NB4 (cell line): ENCODE results near the gene CD83.

ENCODE experiments used
- DNase-seq: peaks from one replicate; pipeline ENCODE4 v3.0.0; 2010; ENCODE audit warnings: low read depth
- H3K4me3 ChIP-seq: one replicate; pipeline ENCODE4 v1.5.1; 2011; ENCODE audit warnings: mild to moderate bottlenecking, low read depth, low read length, moderate library complexity
- MYC ChIP-seq: IDR thresholded peaks from 2 replicates; pipeline ENCODE4 v1.6.1; 2011; ENCODE audit warnings: low read depth, low read length
- POLR2A ChIP-seq: IDR thresholded peaks from 2 replicates; pipeline ENCODE4 v1.6.1; 2011; ENCODE audit warnings: mild to moderate bottlenecking; ENCODE audit not compliant: insufficient read length; ENCODE audit errors: extremely low read depth
- TF ChIP-seq, protein P1 (sequence below): IDR thresholded peaks from 2 replicates; pipeline ENCODE4 v1.6.1; 2011; ENCODE audit warnings: low read depth, low read length
- TF ChIP-seq, protein P2 (sequence below): IDR thresholded peaks from one replicate; pipeline ENCODE4 v1.5.1; 2012; ENCODE audit warnings: low read depth, low read length

The CD83 gene

DNA sequence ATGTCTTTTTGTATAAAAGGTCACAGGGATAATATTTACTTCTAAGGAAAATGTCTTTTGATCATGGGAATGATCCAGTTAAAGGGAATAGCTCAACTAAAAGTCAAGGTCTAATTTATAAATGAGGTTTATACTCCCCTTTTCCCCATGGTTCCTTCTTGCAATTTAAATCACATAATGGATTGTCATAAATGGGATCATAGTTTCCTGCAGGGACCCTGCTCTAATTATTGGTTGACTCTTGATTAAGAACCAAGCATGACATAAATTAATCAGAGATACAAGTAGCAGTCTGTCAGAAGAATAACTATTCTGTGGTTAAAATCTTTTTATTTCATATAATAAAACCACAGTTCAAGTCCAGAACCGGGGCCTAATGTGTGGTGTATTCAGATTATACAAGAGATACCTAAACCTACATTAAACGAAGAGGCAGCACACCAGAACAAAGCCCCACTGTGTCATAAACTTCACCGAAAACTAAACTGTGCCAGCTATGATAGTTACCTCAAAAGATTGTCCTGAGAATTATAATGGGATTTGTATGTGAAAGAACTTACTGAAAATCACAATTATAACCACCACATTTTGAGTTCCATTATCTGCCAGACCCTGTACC lies 43.0 kb upstream of the CD83 start:
- H3K4me3 ChIP-seq = no peak overlapping the region
- TF ChIP-seq, protein P1, sequence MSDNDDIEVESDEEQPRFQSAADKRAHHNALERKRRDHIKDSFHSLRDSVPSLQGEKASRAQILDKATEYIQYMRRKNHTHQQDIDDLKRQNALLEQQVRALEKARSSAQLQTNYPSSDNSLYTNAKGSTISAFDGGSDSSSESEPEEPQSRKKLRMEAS = no peak
- TF ChIP-seq, protein P2, sequence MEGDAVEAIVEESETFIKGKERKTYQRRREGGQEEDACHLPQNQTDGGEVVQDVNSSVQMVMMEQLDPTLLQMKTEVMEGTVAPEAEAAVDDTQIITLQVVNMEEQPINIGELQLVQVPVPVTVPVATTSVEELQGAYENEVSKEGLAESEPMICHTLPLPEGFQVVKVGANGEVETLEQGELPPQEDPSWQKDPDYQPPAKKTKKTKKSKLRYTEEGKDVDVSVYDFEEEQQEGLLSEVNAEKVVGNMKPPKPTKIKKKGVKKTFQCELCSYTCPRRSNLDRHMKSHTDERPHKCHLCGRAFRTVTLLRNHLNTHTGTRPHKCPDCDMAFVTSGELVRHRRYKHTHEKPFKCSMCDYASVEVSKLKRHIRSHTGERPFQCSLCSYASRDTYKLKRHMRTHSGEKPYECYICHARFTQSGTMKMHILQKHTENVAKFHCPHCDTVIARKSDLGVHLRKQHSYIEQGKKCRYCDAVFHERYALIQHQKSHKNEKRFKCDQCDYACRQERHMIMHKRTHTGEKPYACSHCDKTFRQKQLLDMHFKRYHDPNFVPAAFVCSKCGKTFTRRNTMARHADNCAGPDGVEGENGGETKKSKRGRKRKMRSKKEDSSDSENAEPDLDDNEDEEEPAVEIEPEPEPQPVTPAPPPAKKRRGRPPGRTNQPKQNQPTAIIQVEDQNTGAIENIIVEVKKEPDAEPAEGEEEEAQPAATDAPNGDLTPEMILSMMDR = no peak
- TF ChIP-seq MYC (no peak), POLR2A (no peak)
- DNase-seq = no peak

DNA sequence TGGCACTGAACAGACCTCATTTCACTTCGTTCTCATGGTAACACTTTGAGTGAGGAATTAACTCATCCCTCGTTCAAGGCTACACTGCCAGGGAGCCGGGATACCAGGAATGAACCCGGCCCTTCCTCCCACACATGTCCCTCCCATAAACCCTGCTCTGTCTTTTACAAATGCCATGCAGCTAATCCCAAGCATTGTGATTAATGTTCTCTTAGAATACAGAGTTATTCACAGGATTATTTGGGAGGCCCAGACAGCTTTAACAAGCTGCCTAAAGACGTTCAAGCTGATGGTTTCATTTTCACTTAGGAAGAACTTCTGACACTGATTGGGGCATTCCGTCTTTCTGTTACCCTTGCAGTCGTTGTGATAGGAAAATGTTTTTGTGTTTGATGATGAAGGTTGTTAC lies 42.5 kb upstream of the CD83 start:
- no peak for DNase-seq
- TF ChIP-seq, protein P2 = no peak
- TF ChIP-seq MYC (no peak), POLR2A (no peak)
- TF ChIP-seq, protein P1 = no peak
- H3K4me3 ChIP-seq = no peak overlapping the region

DNA sequence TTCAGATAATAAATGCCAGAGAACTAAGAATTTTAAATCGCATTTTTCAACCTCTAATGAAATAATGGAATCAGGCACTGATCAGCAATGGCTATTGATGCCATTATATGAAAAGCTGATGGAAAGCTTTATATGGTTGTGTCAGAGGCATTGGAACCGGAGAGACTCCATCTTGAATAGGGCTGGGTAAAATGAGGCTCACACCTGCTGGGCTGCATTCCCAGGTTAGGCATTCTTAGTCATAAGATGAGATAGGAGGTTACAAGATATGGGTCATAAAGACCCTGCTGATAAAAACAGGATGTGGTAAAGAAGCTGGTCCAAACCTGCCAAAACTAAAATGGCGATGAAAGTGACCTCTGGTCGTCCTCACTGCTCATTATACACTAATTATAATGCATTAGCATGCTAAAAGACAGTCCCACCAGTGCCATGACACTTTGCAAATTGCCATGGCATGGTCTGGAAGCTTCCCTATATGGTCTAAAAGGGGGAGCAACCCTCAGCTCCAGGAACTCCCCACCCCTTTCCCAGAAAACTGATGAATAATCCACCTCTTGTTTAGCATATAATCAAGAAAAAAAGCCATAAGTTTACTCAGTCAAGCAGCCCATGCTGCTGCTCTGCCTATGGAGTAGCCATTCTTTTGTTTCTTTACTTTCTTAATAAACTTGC lies 40.2 kb upstream of the CD83 start:
- TF ChIP-seq, protein P2 = no peak
- no peak for TF ChIP-seq MYC
- TF ChIP-seq, protein P1 = no peak
- TF ChIP-seq POLR2A = no peak
- no peak for DNase-seq
- no peak overlapping the region for H3K4me3 ChIP-seq

DNA sequence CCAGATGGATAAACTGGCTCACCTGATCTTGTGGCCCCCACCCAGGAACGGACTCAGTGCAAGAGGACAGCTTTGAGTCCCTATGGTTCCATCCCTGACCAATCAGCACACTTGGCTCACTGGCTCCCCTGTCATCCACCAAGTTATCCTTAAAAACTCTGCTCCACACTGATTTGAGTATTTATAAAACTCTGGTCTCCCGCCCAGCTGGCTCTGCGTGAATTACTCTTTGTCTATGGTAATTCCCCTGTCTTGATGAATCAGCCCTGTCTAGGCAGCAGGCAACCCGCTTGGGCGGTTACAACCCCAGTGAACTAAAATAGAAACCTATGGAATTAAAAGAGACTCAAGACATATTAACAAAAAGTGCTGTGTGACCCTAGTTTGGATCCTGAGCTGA lies 38.1 kb upstream of the CD83 start:
- no peak for TF ChIP-seq POLR2A
- TF ChIP-seq, protein P1 = no peak
- no peak for TF ChIP-seq MYC
- TF ChIP-seq, protein P2 = no peak
- no peak for DNase-seq
- no peak overlapping the region for H3K4me3 ChIP-seq

- no peak for TF ChIP-seq MYC
- no peak for TF ChIP-seq POLR2A
- TF ChIP-seq, protein P1 = no peak
- TF ChIP-seq, protein P2 = no peak
- DNase-seq = no peak
- no peak overlapping the region for H3K4me3 ChIP-seq
Observed at GRCh38 chr6:14079971-14080370, 37.6 kb upstream of the CD83 start.

GRCh38 chr6:14081126-14081525 lies 36.4 kb upstream of the CD83 start:
- TF ChIP-seq POLR2A (no peak), MYC (no peak)
- TF ChIP-seq, protein P2 = no peak
- TF ChIP-seq, protein P1 = no peak
- no peak for DNase-seq
- H3K4me3 ChIP-seq = no peak overlapping the region
